ENCODE data around the gene EXOSC9.

EXOSC9 gene

DNA sequence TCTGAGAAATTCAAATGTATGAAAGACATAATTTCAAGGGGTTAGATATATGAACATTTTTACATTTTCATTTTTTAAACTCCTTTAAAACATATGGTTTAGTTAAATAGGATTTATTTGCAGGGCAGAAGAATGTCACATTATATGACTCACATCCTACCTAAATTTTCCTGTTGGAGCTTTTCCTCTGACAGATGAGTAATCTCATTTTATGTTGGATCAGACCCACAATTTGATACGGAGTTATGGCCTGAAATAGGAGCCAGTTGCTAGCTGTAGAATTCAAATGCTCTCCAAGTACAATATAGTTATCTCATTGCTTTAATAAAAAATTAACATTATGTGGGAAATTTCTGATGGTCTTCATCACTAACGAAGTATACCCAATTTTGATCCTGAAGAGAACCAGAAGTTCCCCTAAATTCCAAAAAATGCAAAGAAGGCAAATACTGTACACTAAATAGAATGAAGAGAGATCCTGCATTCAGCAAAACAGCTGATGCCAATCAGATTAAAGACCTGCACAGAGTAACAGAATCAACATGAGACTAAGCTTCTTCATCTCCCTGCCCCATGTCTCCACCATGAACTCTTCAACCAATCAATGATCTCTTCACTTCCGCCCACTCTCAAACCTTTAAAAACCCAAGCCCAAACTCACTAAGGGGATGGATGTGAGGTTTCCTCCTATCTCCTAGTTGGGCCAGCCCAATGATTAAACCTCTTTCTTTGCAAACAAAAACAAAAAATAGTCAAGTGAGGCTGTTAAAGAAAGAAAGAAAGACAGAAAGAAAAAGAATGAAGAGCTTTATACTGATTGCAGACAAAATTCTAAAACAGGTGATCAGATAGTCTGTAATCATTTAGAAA lies 10.9 kb upstream of the EXOSC9 start:
- no peak for DNase-seq (ENCODE audit: low read depth)

DNA sequence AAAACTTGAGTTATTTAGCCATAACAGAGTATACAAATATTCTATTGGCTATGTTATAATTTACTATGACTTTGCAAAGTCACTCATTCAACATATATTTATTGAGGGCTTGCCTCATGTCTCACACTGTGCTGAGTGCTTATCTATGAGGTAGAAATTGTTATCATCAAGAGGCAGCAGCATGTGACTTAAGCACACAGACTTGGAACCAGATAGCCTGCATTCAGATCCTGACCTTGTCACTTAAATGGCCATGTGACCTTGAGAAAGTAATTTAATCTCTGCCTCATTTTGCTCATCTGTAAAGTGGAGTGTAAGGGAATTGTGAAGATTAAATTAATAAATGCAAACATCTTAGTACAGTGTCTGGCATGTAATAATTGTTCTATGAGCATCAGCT lies 10.1 kb upstream of the EXOSC9 start:
- no peak for DNase-seq (ENCODE audit: low read depth)

DNA sequence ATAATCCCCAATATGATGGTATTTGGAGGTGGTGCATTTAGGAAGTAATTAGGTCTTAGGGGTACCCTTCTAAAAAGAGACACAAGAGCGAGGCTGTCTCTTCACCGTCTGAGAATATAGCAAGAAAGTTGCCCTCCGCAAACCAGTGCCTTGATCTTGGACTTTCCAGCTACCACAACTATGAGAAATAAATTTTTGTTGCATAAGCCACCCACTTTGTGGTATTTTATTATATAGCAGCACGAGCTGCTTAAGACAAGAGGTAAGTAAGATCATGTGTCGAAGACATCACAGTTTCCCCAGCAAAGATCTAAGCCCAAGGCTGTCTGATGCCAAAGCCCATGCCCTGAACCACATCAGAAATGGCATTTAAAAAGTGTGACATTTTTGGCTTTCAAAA lies 9.6 kb upstream of the EXOSC9 start:
- DNase-seq (ENCODE audit: low read depth) = no peak

DNA sequence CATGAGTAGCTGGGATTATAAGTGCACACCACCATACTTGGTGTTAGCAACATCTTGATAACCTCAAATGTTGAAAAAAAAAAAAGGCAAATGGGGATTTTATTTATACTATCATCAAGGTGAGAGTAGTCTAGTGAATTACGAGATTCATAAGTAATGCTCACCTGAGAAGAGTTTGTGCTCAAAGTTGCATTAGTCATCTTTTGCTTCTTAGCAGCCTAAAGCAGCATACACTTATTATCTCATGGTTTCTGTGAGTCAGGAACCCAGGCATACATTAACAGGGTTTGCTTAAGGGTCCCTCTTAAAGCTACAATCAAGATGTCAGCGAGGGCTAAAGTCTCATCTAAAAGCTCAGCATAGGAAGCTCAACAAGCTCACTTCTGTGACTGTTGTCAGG lies 8.2 kb upstream of the EXOSC9 start:
- no peak for DNase-seq (ENCODE audit: low read depth)

DNA sequence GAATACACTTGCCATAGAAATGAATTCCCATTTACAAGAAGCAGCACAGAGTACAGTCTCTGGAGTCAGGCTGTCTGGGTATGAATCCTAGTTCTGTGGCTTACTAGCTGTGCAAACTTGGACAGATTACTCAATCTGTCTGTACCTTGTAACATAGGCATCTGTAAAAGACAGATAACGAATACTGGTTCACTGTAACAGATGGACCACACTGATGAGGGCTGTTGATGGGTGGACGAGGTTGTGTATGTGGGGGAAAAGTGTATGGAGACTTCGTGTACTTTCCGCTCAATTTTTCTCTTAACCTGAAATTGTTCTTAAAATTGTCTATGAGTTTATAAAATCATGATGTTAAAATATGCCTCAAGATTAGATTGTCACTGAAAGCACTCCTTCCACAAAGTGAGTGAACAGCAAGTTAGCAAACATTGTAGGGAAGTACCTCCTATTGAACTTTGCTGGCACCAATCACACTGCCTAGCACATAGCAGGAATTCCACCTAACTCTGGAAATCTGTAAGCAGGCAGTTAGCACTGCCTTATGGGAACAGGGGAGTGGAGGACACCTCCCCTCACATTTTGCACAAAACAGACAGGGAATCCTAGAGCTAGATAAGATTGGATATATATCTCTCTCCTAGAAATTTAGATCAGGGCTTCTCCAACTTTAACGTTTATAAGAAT lies 6.5 kb upstream of the EXOSC9 start:
- no peak for DNase-seq (ENCODE audit: low read depth)

DNA sequence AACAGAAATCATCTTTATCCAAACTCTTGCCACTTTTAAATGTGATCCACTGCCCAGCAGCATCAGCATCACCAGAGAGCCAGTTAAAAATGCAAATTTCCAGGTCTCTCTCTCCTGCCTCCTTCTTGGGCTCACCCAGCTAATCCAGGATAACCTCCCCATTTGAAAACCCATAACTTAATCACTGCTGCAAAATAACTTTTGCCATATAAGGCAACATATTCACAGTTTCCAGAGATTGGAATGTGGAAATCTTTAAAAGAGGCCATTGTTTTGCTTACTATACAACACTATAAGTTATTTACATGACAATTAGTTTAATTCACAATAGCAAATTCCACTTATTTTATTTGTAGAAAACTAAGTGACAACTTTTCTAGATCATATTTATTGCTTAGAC lies 4.8 kb upstream of the EXOSC9 start:
- DNase-seq (ENCODE audit: low read depth) = no peak

DNA sequence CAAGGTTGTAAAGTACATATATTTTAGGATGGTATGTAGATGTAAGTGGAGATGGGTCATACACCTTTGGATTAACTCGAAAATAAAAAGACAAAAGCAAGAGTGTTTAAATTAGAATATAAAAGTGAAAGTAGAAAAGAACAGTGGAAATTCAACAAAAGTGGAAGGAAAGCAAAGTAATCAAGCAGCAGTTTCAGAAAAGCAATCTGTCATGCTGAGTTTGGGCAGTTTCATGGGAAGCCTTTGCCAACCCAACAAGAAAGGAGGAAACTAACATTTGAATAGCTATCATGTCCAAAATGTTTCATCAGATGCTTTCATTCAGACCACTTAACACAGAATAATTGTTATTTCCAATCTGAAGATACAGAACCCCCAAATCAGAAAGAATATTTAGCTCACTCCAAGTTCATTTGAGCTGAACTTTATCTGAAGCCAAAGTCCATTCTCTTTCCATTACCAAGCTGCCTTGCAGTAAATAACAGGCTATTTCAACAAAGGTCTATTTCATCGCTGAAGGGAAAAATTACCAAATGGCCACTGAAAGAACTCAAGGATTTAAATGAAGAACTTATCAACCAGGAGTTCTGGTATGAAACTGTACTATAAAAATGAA lies 1.8 kb upstream of the EXOSC9 start:
- no peak for DNase-seq (ENCODE audit: low read depth)

DNA sequence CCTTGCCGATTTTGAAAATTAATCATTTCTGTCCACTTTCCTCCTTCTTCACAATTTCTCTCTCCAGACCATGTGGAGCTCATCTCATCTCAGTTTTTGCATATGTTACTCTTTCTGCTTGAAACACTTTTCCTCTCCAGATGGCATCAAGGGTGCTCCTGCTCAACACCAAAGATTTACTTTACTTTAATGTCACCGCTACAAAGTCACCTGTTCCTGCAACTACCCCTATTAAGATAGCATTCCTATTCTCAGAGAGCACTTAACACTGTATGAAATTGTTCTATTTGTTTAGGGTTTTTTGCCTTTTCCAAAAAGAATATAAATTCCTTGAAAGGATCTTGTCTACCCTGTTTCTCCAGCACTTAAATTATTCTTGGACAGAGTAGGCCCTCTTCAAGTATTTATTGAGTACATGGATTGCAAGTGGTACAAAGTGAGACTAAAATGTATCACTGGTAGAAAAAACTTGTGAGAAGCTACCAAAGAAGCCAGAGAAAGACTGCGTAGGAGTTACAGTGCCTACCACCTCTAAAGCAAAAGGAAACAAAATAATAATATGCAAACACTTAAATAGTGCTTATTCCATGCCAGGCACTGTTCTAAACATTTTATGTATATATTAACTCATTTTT lies 1.1 kb upstream of the EXOSC9 start:
- DNase-seq (ENCODE audit: low read depth) = no peak

DNA sequence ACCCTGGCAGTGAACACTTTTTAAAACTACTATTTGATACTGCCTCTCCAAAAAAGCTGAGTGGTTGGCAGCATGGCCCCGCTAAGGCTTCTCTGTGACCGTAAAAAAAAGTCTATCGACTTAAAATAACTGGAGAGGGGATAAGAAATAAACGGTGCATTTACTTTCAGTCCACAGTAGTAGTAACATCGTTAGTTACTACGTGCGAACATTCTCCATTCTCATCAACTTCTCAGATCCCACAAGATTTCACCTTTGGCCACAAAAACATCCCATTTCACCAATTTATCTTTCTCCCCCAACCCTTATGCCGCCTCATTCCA lies 524 bp upstream of the EXOSC9 start:
- no peak for DNase-seq (ENCODE audit: low read depth)

DNA sequence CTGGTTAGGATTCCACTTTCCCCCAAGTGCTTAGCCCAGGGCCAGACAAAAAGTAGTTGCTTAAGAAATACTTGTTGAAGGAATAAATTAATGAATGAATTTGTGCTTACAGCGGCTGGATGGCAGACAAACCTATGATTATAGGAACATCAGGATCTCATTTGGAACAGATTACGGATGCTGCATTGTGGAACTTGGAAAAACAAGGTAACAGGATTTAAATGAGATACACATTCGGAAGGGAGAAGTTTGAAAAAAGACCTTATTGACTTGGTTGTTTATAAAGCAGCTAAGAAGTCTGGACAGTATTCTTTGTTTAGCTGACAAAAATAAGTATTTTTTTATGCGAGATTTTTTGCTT lies 572 bp downstream of the EXOSC9 start:
- DNase-seq (ENCODE audit: low read depth) = no peak

DNA sequence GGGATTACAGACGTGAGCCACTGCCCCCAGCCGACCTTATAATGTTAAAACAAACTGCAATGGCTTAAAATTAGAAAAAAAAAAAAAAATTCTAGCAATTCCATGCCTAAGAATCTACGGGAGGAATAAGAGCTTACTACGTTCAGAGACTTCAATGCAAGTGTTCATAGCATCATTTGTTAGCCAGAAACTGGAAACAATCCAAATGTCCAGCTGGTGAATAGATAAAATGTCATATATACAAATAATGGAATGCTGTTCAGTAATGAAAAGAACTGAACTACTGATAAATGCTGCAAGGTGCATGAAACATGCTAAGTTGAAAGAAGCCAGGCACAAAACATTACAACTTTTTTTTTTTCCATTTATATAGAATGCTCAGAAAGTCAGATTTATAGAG lies 5.3 kb downstream of the EXOSC9 start:
- DNase-seq (ENCODE audit: low read depth) = no peak

DNA sequence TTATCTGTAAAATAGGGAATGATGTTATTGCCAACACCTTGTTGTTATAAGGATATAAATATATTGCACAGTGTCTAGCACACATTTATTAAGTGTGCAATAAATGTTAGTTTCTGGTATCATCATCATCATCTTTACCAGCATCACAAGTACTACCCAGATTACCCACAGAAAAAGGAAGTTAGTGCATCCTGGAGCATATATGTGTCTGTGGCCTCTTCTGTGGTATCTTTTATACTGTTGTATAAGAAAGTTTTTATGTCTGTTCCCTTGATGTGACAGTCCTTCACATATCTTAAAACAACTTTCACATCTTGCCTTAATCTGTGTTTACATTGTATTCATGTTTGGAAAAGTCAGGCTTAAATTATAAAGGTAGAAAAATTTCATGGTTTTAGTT lies 10.0 kb downstream of the EXOSC9 start:
- no peak for DNase-seq (ENCODE audit: low read depth)

DNA sequence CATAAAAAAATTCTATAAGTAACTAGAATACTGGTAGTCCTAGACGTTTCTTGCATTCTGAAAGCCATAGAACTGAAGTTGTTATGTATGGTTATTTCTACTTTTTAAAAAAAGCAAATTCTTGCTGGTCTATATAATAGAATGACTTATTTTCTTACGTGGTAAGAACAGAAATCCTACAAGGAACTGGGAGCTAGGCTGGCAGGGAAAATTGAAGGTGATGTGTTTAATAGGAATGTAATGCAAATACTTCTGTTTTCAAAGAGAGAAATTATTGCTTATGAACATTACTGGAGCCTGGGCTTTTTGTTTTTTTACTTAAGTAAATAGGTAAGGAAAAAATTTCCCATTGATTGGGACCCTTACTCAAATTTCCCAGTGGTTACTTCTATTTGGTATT lies 13.6 kb downstream of the EXOSC9 start:
- DNase-seq (ENCODE audit: low read depth) = no peak

DNA sequence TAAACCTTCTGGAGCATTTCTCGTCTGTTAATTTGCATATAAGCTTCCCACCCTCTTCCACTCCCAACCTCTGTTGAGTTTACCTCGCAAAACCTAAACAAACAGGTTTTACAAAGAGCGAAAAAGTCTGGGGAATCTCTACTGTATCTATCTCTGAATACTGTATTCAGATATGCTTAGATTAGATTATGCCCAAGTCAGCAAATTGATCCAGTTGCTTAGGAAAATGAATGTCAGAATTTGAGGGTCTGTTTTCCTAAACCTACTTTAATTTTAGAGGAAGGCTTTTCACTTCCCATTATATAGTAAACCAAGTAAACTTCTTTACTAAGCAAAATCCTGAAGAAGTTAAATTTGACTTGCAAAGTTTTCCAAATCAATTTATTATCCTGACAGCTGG lies 15.9 kb downstream of the EXOSC9 start:
- DNase-seq (ENCODE audit: low read depth) = no peak

DNA sequence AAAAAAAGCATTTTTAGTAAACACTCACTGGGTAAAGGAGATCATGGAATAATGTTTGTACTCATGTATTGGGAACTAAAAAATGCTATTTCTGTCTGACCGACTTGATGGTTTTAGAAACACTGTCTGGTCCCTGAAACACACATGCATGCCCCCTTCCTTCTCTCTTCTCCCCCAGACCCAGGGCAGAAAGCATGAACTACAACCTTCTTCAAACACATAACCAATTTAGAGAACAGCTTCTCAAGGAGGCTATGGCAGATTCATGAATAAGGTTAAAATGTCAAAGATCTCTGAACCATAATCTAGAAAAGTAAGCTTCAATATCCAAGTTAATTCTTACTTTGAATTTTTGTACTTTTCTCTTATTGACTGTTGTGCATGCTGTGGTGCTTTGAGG lies 16.6 kb downstream of the EXOSC9 start:
- DNase-seq (ENCODE audit: low read depth) = no peak

DNA sequence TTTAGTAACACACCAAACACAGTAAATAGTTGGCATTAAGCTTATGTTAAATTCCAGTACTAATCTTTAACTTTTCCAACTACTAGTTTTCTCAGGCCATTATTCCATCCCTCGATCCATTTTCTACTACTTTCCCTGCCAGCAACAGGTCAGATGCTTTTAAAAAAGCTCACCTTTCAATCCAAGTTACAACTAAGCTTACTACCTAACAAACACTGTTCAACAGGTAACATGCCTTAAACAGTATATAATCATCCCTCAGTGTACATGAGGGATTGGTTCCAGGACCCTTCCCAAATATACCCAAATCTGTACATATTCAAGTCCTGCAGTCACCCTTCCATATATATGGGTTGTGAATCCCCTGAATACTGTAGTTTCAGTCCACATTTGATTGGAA lies 17.1 kb downstream of the EXOSC9 start:
- DNase-seq (ENCODE audit: low read depth) = no peak

DNA sequence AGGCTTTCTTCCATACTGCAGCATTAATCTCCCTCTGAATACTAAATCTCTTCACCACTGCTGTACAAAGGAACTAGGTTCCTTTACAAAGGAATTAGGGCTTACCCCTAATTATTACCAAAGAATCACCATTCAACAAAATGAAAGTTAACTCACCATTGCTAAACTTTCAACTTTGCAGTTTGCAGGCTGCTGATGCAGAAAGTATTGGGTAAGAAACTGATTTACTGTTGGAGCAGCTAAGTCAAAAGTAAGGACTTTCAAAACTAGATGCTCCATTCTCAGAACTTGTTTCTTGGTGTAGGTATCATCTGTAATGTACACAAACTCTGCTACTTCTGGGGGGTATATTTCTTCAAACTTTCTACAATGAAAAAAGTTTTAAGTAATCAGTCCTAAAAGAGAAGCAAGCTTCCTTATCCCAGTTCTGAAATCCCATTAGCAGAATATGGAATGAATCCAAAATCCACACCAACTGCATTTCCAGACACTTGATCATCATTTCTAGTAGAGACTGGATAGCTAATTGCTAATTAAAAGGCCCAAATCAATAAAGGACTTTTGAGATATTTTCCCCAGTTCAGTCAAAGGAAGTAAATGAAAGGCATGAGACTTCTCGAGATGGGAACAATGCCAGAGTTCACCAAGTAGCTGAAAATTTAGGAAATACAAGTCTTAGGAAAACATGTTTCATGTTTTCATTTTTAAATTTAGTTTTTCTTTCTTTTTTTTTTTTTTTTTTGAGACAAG lies 18.3 kb downstream of the EXOSC9 start:
- DNase-seq (ENCODE audit: low read depth) = no peak

DNA sequence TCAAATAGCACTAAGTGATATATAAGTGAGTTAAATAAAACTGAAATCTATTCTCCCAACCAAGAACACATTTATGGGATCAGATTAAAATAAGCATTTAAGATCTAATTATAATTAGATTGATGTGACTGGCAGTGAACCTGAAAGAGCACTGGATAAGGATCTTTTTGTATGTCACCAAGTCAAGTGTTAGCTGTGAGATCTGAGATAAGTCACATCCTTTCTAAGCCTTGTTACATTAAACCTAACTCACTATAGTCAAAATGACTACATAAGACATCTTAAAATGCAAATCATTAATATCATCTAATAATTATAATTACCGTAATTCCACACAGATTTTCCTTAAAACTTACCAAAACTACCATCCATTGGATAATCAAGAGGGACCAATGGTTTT lies 20.9 kb downstream of the EXOSC9 start:
- no peak for DNase-seq (ENCODE audit: low read depth)

DNA sequence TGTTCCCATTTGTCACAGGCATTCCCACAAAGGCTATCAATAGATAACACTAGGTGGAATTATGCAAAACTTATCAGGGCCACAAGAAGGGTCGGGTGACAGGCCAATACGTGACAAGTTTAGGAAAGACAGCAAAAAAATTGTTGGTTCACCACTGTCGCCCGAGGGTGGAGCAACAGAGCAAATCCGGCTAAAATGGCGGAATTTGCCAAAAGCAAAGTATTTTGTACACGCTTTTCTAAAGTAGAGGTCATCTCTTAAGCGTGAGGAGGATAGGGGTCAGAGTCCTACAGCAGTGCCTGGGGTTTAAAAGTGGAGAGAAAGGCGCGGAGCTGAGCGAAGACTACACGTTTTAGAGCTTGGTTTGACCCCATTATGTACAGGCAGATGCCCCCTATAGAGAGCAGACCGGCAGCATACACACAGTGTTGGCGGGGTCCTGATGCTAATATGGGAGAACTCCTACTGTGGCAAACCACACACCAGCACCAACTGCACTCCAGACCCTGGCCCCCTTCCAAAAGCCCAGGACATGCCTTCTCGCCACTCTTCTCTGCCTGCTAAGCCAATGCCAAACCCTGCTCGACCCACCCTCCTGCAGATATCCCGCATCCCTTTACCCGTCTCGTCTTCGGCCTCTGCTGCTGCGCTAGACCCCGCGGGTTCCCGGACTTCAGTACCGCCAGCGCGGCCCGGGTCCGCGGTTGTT lies 21.8 kb downstream of the EXOSC9 start:
- DNase-seq (ENCODE audit: low read depth) = no peak

DNA sequence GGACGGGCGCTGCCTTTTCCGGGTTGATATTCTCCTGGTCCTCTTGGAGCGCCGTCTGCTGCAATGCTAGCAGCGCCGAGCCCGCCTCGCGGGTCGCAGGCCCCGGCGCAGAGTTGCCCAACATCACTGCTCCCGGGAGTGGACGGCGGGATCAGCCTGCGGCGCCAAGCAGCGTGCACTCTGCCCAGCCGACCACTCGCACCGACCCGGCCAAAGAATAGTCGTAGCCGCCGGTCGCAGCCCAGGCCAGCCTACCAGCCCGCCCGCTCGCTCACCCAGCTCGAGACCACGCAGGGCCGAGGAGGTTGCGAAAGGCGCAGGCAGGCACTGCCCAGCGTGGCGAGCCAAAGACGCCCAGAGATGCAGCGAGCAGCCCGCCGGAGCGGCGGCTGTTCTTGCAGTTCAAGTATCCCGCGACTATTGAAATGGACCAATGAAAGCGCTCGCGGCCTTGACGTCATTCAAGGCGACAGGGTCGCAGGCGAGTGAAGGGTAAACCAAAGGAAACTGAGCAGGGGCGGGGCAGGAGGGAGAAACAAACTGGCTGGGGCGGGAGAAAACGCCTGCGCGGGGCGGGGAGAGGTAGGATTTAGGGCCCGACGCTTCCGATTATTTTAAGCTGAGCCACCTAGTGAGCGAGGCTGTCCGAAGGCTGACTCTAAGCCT lies 22.5 kb downstream of the EXOSC9 start, which contains the start of gene CCNA2:
TSS of gene CCNA2 (minus strand) at position 379 of the 666 bp plus-strand sequence. CDS start at position 124, 255 bp downstream.
- peak; percentile 88 for DNase-seq (ENCODE audit: low read depth)

DNA sequence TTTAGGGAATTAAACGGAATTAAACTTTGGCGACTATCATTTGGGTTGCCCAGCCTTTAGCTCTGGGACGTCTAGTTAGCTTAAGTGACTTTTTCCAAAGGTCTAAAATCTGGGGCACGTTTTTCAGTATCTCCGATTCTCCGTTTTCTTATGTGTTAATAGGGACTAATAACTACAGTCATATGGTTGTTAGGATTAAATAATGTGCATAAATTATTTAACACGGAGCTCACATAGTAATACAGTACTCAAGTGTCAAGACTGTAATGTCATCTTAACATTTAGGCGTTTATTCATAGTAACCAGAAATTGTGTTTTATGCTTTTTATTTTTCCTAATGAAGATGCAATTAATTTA lies 23.0 kb downstream of the EXOSC9 start:
- no peak for DNase-seq (ENCODE audit: low read depth)

All from stimulated activated CD8-positive, alpha-beta memory T cell treated with anti-CD3 and anti-CD28 coated beads, Interleukin-12 subunit alpha, Interleukin-12 subunit beta, amount 100 ng/mL, for 4 hours (primary cell).